Testis (tissue), 2 donors: ENCODE results near the gene PDXDC1.
"Not testable (repeated sequence)": the region's sequence is repeated elsewhere in the genome, so short reads cannot be mapped to it uniquely, and the experiment has no call there.

Source experiments
- CTCF ChIP-seq, 3 experiments: fragments of 450-650 bp in 2 of 3; fragments of 200-600 bp in 1 of 3; sonication (generic) in 1 of 3; IDR thresholded peaks; one replicate each; pipeline ENCODE4 v1.5.1; 2016 to 2019; ENCODE audit warnings: antibody characterized with exemption in 3 of 3, mild to moderate bottlenecking in 2 of 3, moderate library complexity in 1 of 3
- POLR2A ChIP-seq: fragments of 450-650 bp; IDR thresholded peaks from one replicate; pipeline ENCODE4 v1.6.1; 2017; ENCODE audit warnings: antibody characterized with exemption, mild to moderate bottlenecking, moderate library complexity

- TF ChIP-seq CTCF (IDR thresholded peaks at IDR 0.05); POLR2A: not testable (repeated sequence)
Measured at GRCh38 chr16:15016951-15017580, 42.2 kb downstream of the PDXDC1 start.
